PC-9 (cell line): ENCODE data around the gene SUCO. TPM values are rescaled to one million over a fixed set of nuclear protein-coding genes. Genes with fewer than 3 reads are reported as not detected.

ENCODE experiments used
- BruUV-seq: library from RNA; stranded (reverse); fragments of 400-500 nt; replicated peaks from 2 replicates; lab custom pipeline; 2021; lab: Mats Ljungman, UMichigan
- CTCF ChIA-PET: fragments of 300-600 bp; sonication (Branson Sonifier 250); formaldehyde crosslinking; loops from one replicate; lab custom pipeline; 2022; ENCODE audit warnings: antibody characterized with exemption; lab: Charles Lee
- POLR2A ChIA-PET: fragments of 300-600 bp; sonication (Branson Sonifier 250); formaldehyde crosslinking; loops from one replicate; lab custom pipeline; 2022; ENCODE audit warnings: antibody characterized with exemption; ENCODE audit not compliant: unreplicated experiment; lab: Charles Lee
- DNase-seq, 2 experiments: peaks; one replicate each; pipeline versions ENCODE4 v3.0.0 to v3.0.0-alpha.2; 2015 to 2022; ENCODE audit warnings: mixed read lengths in 1 of 2
- H2AFZ ChIP-seq: fragments of 200-600 bp; sonication (generic); 2 replicates; pipeline ENCODE4 v1.8.1; 2017; ENCODE audit warnings: antibody characterized with exemption
- H3F3A ChIP-seq: fragments of 200-600 bp; sonication (generic); 2 replicates; pipeline ENCODE4 v1.8.1; 2017; ENCODE audit warnings: antibody characterized with exemption, mild to moderate bottlenecking, low read depth; ENCODE audit not compliant: insufficient read depth
- H3K27ac ChIP-seq: fragments of 200-600 bp; sonication (generic); 2 replicates; pipeline ENCODE4 v1.6.1; 2016; ENCODE audit warnings: mixed run types
- H3K27me3 ChIP-seq: fragments of 200-600 bp; sonication (generic); 2 replicates; pipeline ENCODE4 v1.6.1; 2016; ENCODE audit warnings: low read depth, mixed run types; ENCODE audit not compliant: insufficient read depth
- H3K36me3 ChIP-seq: fragments of 200-600 bp; sonication (generic); 2 replicates; pipeline ENCODE4 v1.6.1; 2016; ENCODE audit warnings: low read depth, mixed run types
- H3K4me1 ChIP-seq: fragments of 200-600 bp; sonication (generic); replicated peaks from 2 replicates; pipeline ENCODE4 v1.6.1; 2016; ENCODE audit warnings: mixed run types; ENCODE audit not compliant: insufficient read depth
- H3K4me2 ChIP-seq: fragments of 200-600 bp; sonication (generic); 2 replicates; pipeline ENCODE4 v1.6.1; 2017; ENCODE audit warnings: mixed run types
- H3K4me3 ChIP-seq: fragments of 200-600 bp; sonication (generic); 2 replicates; pipeline ENCODE4 v1.6.1; 2016; ENCODE audit warnings: mixed run types
- H3K79me2 ChIP-seq: fragments of 200-600 bp; sonication (generic); 2 replicates; pipeline ENCODE4 v1.6.1; 2017; ENCODE audit warnings: low read depth, mixed run types
- H3K9me2 ChIP-seq: fragments of 200-600 bp; sonication (generic); 2 replicates; pipeline ENCODE4 v1.8.1; 2017; ENCODE audit warnings: mild to moderate bottlenecking; ENCODE audit not compliant: insufficient read depth
- H3K9me3 ChIP-seq: fragments of 200-600 bp; sonication (generic); 2 replicates; pipeline ENCODE4 v1.8.1; 2016; ENCODE audit warnings: low read depth; ENCODE audit not compliant: insufficient read depth
- H4K20me1 ChIP-seq: fragments of 200-600 bp; sonication (generic); 2 replicates; pipeline ENCODE4 v1.8.1; 2017; ENCODE audit not compliant: insufficient read depth
- EZH2 ChIP-seq: fragments of 200-600 bp; sonication (generic); IDR thresholded peaks from 2 replicates; pipeline ENCODE4 v1.8.0; 2017; ENCODE audit warnings: antibody characterized with exemption, low read depth
- intact Hi-C: fragments of 100-400 bp; cut with micrococcal nuclease; formaldehyde crosslinking; loops from one replicate; pipeline ENCODE4 v1.10.0; 2022; ENCODE audit not compliant: unreplicated experiment
- total RNA-seq: library from RNA; stranded (reverse); gene quantifications from 2 replicates; pipeline ENCODE4 v1.2.3, GENCODE V29; 2021
- TF ChIP-seq, protein P1 (sequence below): fragments of 200-600 bp; sonication (generic); conservative IDR thresholded peaks from 2 replicates; pipeline ENCODE4 v1.6.1; 2017; ENCODE audit warnings: mixed run types, antibody characterized with exemption, mild to moderate bottlenecking, moderate library complexity

SUCO gene
- total RNA-seq, 1 experiment from 2014 or later: 34.0 TPM

DNA sequence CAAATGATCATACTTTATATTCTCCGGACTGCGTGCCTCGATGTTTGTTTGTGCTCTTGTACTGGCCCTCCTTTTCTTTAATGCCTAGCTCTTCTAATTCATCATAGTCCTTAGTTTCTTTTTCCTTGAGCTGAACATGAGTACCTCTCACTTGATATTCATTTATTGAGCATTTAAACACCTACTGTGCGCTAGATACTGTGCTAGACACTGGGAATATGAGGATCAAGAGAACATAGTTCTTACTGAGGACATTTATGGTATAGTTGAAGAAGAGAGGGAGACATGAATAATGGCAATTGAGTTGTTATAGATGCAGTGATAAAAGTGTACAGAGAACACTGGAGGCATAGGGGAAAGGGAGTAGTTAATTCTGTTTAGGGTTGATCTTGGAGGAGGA is 22.0 kb downstream of the SUCO start:
- no TSS peak for BruUV-seq
- Histone ChIP-seq H3F3A (no peaks in the 10 kb centered on the region), H3K4me2 (no peak overlapping the region), H3K4me3 (no peak overlapping the region), H4K20me1 (0 out of 2 replicates have a peak, but pooled peaks cover 8% of the 10 kb centered on the region), H3K9me2 (no peaks in the 10 kb centered on the region), H3K27me3 (no peaks in the 10 kb centered on the region), H3K36me3 (peaks cover 32% of the 10 kb centered on the region; the same call in 1 of the 2 replicates), H2AFZ (no peak overlapping the region), H3K4me1 (peaks cover 4% of the 10 kb centered on the region), H3K79me2 (peaks cover 26% of the 10 kb centered on the region), H3K27ac (no peak overlapping the region), H3K9me3 (no peaks in the 10 kb centered on the region)
- DNase-seq: no peak
- POLR2A ChIA-PET: no interaction called here
- no peak for TF ChIP-seq EZH2
- TF ChIP-seq, protein P1, sequence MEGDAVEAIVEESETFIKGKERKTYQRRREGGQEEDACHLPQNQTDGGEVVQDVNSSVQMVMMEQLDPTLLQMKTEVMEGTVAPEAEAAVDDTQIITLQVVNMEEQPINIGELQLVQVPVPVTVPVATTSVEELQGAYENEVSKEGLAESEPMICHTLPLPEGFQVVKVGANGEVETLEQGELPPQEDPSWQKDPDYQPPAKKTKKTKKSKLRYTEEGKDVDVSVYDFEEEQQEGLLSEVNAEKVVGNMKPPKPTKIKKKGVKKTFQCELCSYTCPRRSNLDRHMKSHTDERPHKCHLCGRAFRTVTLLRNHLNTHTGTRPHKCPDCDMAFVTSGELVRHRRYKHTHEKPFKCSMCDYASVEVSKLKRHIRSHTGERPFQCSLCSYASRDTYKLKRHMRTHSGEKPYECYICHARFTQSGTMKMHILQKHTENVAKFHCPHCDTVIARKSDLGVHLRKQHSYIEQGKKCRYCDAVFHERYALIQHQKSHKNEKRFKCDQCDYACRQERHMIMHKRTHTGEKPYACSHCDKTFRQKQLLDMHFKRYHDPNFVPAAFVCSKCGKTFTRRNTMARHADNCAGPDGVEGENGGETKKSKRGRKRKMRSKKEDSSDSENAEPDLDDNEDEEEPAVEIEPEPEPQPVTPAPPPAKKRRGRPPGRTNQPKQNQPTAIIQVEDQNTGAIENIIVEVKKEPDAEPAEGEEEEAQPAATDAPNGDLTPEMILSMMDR: no peak
- intact Hi-C loops: loop anchor here (2.0 kb wide), 1 partner anchor 14 kb away; no protein-coding TSS in a partner anchor
- CTCF ChIA-PET: no interaction called here

DNA sequence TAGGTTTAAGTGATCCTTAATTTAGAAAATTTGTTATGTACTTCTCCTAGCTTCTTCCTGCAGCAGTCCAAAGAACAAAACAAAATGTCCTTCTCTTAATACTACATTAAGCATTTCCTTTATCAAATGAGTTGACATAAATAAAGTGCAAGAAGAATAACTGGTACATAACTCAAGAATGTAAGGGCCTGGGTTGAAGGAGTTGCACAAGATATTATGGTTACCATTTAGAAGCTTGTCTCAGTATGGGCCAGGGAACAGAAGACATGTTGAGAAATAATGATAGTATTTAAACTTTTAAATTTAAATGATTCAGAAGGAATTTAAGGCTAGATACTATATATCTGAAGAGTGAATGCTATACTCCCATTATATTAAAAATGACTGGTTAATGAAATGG is 23.5 kb downstream of the SUCO start:
- BruUV-seq: no TSS peak
- Histone ChIP-seq H3K79me2 (peaks cover 11% of the 10 kb centered on the region), H3K36me3 (peaks cover 33% of the 10 kb centered on the region; the same call in 1 of the 2 replicates), H3K4me3 (no peak overlapping the region), H3F3A (no peaks in the 10 kb centered on the region), H3K27me3 (no peaks in the 10 kb centered on the region), H3K9me2 (no peaks in the 10 kb centered on the region), H4K20me1 (no peaks in the 10 kb centered on the region), H3K27ac (no peak overlapping the region), H2AFZ (no peak overlapping the region), H3K4me2 (no peak overlapping the region), H3K9me3 (no peaks in the 10 kb centered on the region), H3K4me1 (no peaks in the 10 kb centered on the region)
- intact Hi-C loops: no loop called here
- ChIA-PET POLR2A (no interaction called here), CTCF (no interaction called here)
- TF ChIP-seq EZH2: no peak
- TF ChIP-seq, protein P1: no peak
- DNase-seq: no peak

DNA sequence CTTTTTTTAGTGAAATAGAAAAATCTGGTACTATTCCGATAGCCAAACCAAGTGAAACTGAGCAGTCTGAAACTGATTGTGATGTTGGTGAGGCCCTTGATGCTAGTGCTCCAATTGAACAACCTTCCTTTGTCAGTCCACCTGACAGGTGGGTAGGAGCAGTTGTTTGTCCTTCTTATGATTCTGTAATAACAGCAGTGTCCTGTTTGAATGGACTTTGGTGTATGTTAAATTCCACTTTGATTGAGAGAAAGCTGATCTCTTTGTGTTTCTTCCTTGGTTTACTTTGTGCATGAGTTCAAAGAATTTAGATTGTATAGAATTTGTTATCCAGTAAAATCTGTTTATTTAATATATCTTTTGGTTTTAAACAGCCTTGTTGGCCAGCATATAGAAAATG is 24.3 kb downstream of the SUCO start:
- Histone ChIP-seq H3K36me3 (peaks cover 39% of the 10 kb centered on the region; the same call in 1 of the 2 replicates), H3K4me3 (no peak overlapping the region), H3K9me2 (no peaks in the 10 kb centered on the region), H2AFZ (no peak overlapping the region), H3F3A (no peaks in the 10 kb centered on the region), H3K79me2 (peaks cover 7% of the 10 kb centered on the region; the same call in 1 of the 2 replicates), H3K27ac (no peak overlapping the region), H3K4me1 (no peaks in the 10 kb centered on the region), H3K4me2 (no peak overlapping the region), H3K27me3 (no peaks in the 10 kb centered on the region), H4K20me1 (no peaks in the 10 kb centered on the region), H3K9me3 (no peaks in the 10 kb centered on the region)
- DNase-seq: no peak
- CTCF ChIA-PET: no interaction called here
- POLR2A ChIA-PET: no interaction called here
- intact Hi-C loops: no loop called here
- no TSS peak for BruUV-seq
- TF ChIP-seq, protein P1: no peak
- TF ChIP-seq EZH2: no peak
